DMS 273 treated with DMSO at 0.1 percent for 48 hours (cell line): ENCODE data around the gene TMEM190.

Experiments
- DNase-seq: peaks from one replicate; lab custom pipeline; 2025; lab: John Stamatoyannopoulos, UW

The TMEM190 gene

GRCh38 chr19:55372316-55373081, 4.1 kb upstream of the TMEM190 start:
- no peak for DNase-seq

DNA sequence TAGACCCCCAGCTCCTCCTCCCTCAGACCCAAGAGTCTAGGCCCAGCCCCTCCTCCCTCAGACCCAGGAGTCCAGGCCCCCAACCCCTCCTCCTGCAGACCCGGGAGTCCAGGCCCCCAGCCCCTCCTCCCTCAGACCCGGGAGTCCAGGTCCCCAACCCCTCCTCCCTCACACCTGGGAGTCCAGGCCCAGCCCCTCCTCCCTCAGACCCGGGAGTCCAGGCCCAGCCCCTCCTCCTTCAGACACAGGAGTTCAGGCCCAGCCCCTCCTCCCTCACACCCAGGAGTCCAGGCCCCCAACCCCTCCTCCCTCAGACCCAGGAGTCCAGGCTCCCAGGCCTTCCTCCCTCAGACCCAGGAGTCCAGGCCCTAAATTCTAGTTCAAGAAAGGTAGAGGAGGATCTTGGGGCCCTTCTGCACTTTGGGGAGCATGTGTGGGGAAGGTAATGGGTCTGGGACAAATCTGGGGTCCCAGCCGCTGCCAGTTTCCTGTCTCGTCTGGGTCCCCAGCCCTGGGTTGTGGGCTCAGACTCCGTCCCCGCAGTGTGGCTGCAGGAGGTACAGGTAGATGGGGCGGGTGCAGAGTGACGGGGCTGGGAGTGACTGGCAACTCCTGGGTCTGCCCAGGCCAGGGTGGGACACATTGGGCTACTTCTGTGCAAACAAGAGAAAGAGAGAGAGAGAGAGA, 3.2 kb upstream of the TMEM190 start:
- DNase-seq: no peak

DNA sequence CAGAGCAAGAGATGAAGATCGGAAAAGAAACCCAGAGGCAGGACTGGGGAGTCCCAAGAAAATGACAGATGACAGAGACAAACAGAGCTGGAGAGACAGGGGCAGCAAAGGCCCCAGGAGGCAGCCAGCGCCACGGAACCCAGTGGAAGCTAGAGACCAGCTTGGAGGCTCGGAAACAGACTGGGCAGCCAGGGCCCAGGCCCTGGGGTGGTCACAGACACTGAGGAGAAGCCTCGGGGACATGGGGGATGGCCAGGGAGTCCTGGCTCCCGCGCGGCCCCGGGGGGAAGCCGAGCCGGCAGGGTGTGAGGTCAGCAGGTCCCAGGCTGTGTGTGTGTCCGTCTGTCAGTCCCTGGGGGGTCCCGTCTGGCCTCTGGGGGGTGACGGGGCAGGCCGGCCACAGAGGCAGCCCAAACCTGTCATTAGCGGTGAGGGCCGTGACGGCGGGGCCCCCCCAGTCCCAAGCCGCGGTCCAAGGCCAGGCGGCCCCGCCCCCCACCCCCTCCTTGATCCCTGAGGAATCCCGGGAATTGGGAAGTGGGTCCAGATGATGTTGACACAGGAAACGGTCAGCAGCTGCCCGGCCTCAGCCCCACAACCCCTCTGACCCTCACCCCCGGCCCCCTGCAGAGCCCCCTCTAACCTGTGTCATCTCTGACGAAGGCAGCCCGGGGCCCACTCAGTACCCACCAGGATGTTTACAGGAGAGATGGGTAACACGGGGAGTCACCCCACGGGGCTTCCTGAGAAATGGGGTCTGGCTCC, 2.5 kb upstream of the TMEM190 start:
- DNase-seq: no peak

- no peak for DNase-seq
Measured at GRCh38 chr19:55377356-55378131, 918 bp downstream of the TMEM190 start.

DNA sequence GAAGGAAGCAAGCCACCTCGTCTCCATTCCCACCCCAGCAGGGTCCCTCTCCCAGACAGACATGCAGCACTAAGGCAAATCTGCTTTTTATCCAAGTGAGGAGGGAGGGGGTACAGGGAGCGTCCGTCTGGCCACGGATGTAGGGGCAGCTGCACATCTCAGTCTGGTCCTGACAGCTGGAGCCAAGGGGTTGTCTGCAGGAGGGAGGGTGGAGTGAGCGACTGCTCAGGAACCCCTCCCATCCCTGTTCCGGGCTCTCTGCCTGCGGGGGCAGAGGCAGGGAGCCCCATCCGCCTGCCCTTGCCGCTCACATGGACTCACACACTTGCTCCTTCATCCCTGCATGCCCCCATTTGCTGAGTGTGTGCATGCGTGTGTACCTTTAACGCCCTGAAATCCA, 2.5 kb downstream of the TMEM190 start:
- peak; percentile 42 for DNase-seq

GRCh38 chr19:55382013-55382412, 5.4 kb downstream of the TMEM190 start:
- no peak for DNase-seq

- no peak for DNase-seq
Measured at GRCh38 chr19:55382522-55383054, 6.0 kb downstream of the TMEM190 start.

- DNase-seq: no peak
Measured at GRCh38 chr19:55383279-55384130, 6.9 kb downstream of the TMEM190 start.

GRCh38 chr19:55384131-55384919, 7.7 kb downstream of the TMEM190 start, which contains the start of gene TMEM238:
TSS of gene TMEM238 (minus strand) at chr19:55384292. CDS start at chr19:55384259, 33 bp downstream.
- no peak for DNase-seq

DNA sequence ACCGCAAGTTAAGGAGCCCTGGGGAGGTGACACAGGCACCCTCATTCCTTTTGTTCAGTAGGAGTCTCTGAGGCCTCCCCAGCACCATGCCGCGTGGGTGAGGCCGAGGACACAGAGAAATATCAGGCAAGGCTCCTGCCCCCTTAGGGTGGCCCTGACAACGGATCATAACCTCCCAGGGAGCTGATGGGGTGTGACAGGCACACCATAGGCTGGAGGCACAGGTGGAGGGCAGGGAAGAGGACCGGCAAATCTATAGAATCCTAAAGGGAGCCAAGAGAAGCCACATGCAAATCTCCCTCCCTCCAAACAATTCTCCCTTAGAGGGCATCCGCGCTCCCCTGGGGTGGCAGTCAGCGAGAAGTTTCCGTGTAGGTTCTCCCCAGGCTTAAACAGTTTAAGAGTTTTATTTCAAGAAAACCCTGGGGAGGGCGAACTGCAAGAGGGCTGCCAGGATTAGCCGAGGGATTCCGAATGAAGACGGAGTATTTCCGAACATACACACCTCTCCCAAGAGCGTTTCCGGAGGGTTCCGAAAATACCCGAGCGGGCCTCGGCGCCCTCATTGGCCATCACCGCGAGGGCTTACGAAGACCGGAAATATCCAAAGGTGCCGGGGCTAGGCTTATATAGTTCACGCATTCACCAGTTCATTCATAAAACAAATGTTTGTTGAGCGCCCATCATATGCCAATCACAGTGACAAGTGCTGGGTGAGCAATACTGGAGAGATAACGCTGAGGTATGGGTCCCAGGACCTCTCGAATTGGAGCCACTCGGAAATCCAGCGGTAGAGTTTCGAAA, 8.5 kb downstream of the TMEM190 start:
- peak; percentile 88 for DNase-seq

- DNase-seq: peak; percentile 89
Measured at GRCh38 chr19:55385724-55386492, 9.3 kb downstream of the TMEM190 start, which contains the start of gene RPL28. TSS of gene RPL28 (plus strand) at chr19:55385932. CDS start at chr19:55386358, 426 bp downstream.

GRCh38 chr19:55386493-55386971, 9.9 kb downstream of the TMEM190 start:
- no peak for DNase-seq

DNA sequence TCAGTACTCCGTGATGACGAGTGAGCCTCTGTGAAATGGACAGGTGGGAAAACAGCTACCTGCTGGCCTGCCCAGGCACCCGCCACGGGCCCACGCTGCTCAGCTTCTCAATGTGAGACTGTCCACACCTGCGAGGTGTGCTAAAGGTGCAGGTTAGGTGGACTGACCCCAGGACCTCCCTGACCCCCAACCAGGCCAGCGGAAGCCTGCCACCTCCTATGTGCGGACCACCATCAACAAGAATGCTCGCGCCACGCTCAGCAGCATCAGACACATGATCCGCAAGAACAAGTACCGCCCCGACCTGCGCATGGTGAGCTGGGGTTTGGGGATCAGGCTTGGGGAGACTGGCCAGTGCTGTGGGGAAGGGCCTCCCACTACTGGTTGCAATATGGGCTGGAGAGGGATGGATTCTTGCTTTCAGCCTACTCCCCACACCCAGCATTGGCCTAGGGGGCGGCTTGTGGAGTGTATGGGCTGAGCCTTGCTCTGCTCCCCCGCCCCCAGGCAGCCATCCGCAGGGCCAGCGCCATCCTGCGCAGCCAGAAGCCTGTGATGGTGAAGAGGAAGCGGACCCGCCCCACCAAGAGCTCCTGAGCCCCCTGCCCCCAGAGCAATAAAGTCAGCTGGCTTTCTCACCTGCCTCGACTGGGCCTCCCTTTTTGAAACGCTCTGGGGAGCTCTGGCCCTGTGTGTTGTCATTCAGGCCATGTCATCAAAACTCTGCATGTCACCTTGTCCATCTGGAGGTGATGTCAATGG, 11.3 kb downstream of the TMEM190 start:
- DNase-seq: no peak

- no peak for DNase-seq
Measured at GRCh38 chr19:55389386-55390317, 13.0 kb downstream of the TMEM190 start.

- no peak for DNase-seq
Measured at GRCh38 chr19:55390461-55390880, 13.8 kb downstream of the TMEM190 start.

DNA sequence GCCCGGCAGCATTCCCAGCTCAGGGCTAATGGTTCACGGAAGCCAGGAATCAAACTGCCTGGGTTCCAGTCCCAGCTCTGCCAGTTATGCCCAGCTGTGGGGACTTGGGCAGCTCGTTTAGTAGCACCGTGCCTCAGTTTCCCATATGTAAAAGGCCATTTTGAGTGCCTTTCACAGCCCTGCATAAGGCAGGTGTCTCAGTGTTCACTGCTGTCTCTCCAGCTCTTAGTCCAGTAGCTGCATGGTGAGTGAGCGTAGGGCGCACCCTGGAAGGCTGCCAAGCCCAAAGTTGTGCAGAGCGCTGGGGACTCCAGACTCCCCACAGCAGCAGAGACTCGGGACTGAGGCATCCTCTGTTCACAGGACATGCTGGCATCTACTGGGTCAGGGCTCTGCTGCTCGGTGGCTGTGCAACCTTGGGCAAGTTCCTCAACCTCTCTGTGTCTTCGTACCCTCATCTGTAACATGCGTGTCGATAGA, 14.6 kb downstream of the TMEM190 start:
- no peak for DNase-seq
